ENCODE data around the gene SOAT2. TPM values are rescaled to one million over a fixed set of nuclear protein-coding genes. Genes with fewer than 3 reads are reported as not detected.

Gene SOAT2
- total RNA-seq, 1 donor from 2014 or later, result 0.74 TPM

DNA sequence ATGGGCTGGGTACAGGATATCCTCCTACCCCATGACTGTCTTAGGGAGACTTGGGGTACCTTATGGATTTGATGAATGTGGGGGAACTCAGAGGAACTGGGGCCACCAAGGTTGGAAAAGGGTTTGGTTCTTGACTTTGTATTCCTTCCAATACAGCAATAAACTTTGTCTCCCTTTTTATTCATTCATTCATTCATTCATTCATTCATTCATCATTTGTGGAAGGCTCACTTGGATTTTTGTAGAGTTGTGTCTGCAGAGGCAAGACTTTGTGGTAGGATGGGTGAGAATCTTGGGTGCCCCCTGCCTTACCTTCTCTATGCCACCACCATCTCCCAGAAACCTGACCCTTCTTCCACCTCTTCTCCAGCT, 21.1 kb downstream of the SOAT2 start:
- no peaks in the 10 kb centered on the region for H3K9me3 ChIP-seq
- no peaks in the 10 kb centered on the region for H3K36me3 ChIP-seq
- no peaks in the 10 kb centered on the region for H3K4me1 ChIP-seq
- intact Hi-C loops (cut with DNase I), result no loop called here
- no peaks in the 10 kb centered on the region for H3K27me3 ChIP-seq
- H3K27ac ChIP-seq, result no peak overlapping the region
- DNase-seq (ENCODE audit: extremely low spot score in 2 of 2), result no peak
- H3K4me3 ChIP-seq, result no peak overlapping the region
- TF ChIP-seq, protein P1, sequence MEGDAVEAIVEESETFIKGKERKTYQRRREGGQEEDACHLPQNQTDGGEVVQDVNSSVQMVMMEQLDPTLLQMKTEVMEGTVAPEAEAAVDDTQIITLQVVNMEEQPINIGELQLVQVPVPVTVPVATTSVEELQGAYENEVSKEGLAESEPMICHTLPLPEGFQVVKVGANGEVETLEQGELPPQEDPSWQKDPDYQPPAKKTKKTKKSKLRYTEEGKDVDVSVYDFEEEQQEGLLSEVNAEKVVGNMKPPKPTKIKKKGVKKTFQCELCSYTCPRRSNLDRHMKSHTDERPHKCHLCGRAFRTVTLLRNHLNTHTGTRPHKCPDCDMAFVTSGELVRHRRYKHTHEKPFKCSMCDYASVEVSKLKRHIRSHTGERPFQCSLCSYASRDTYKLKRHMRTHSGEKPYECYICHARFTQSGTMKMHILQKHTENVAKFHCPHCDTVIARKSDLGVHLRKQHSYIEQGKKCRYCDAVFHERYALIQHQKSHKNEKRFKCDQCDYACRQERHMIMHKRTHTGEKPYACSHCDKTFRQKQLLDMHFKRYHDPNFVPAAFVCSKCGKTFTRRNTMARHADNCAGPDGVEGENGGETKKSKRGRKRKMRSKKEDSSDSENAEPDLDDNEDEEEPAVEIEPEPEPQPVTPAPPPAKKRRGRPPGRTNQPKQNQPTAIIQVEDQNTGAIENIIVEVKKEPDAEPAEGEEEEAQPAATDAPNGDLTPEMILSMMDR (IDR thresholded peaks at IDR 0.05), result no peak
- no peak for TF ChIP-seq POLR2AphosphoS5 (IDR thresholded peaks at IDR 0.05; ENCODE audit: insufficient read depth in 1 of 2, low read depth in 1 of 2)

GRCh38 chr12:53127169-53127568, 23.9 kb downstream of the SOAT2 start:
- Histone ChIP-seq H3K4me3 (no peak overlapping the region), H3K36me3 (no peaks in the 10 kb centered on the region), H3K4me1 (no peaks in the 10 kb centered on the region), H3K27ac (no peak overlapping the region), H3K9me3 (no peaks in the 10 kb centered on the region), H3K27me3 (no peaks in the 10 kb centered on the region)
- TF ChIP-seq POLR2AphosphoS5 (IDR thresholded peaks at IDR 0.05; ENCODE audit: insufficient read depth in 1 of 2, low read depth in 1 of 2) (no peak), POLR2A (IDR thresholded peaks at IDR 0.05) (no peak)
- TF ChIP-seq, protein P1 (IDR thresholded peaks at IDR 0.05), result no peak
- intact Hi-C loops (cut with DNase I), result no loop called here
- no peak for DNase-seq (ENCODE audit: extremely low spot score in 2 of 2)

GRCh38 chr12:53128780-53129569, 25.7 kb downstream of the SOAT2 start:
- H3K4me3 ChIP-seq, result no peak overlapping the region
- TF ChIP-seq POLR2AphosphoS5 (IDR thresholded peaks at IDR 0.05; ENCODE audit: insufficient read depth in 1 of 2, low read depth in 1 of 2) (no peak), POLR2A (IDR thresholded peaks at IDR 0.05) (no peak)
- TF ChIP-seq, protein P1 (IDR thresholded peaks at IDR 0.05), result no peak
- no peaks in the 10 kb centered on the region for H3K9me3 ChIP-seq
- DNase-seq (ENCODE audit: extremely low spot score in 2 of 2), result no peak
- H3K4me1 ChIP-seq, result no peaks in the 10 kb centered on the region
- H3K36me3 ChIP-seq, result no peaks in the 10 kb centered on the region
- H3K27ac ChIP-seq, result no peak overlapping the region
- no peaks in the 10 kb centered on the region for H3K27me3 ChIP-seq
- intact Hi-C loops (cut with DNase I), result no loop called here

DNA sequence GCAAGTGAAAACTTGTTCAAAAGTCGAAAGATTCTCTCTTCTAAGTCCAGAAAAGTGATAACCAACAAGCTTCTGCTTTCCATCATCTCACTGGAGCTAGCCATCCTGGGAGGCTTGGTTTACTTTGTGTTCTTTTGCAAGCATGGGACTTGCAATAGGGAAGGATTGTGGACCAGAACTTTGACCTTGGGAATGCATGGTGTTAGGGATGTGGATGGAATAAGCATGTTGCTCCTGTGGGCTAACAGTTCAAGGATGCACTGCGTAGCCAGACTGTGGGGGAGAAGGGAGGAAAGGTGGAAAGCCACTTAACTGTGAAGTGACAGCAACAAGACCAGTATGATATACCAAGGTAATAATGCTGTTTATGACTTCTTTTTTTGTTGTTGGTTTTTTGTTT, 28.6 kb downstream of the SOAT2 start:
- no peak for TF ChIP-seq POLR2A (IDR thresholded peaks at IDR 0.05)
- TF ChIP-seq POLR2AphosphoS5 (IDR thresholded peaks at IDR 0.05; ENCODE audit: insufficient read depth in 1 of 2, low read depth in 1 of 2), result no peak
- TF ChIP-seq, protein P1 (IDR thresholded peaks at IDR 0.05), result no peak
- intact Hi-C loops (cut with DNase I), result no loop called here

GRCh38 chr12:53133722-53134121, 30.4 kb downstream of the SOAT2 start:
- Histone ChIP-seq H3K4me3 (no peak overlapping the region), H3K4me1 (no peaks in the 10 kb centered on the region), H3K27me3 (no peaks in the 10 kb centered on the region), H3K9me3 (no peaks in the 10 kb centered on the region), H3K36me3 (no peaks in the 10 kb centered on the region), H3K27ac (no peak overlapping the region)
- intact Hi-C loops (cut with DNase I), result no loop called here
- no peak for DNase-seq (ENCODE audit: extremely low spot score in 2 of 2)
- TF ChIP-seq POLR2AphosphoS5 (IDR thresholded peaks at IDR 0.05; ENCODE audit: insufficient read depth in 1 of 2, low read depth in 1 of 2) (no peak), POLR2A (IDR thresholded peaks at IDR 0.05) (no peak)
- TF ChIP-seq, protein P1 (IDR thresholded peaks at IDR 0.05), result no peak

More for the DNA sequence above, 28.6 kb downstream of the SOAT2 start:
- no peaks in the 10 kb centered on the region for H3K36me3 ChIP-seq
- H3K4me1 ChIP-seq, result no peaks in the 10 kb centered on the region
- H3K27me3 ChIP-seq, result no peaks in the 10 kb centered on the region
- H3K27ac ChIP-seq, result no peak overlapping the region
- DNase-seq (ENCODE audit: extremely low spot score in 2 of 2), result no peak
- no peak overlapping the region for H3K4me3 ChIP-seq
- no peaks in the 10 kb centered on the region for H3K9me3 ChIP-seq
